Subcutaneous adipose tissue (tissue), 4 donors: Measurements from ENCODE around the gene FGD1. TPM values are rescaled to one million over a fixed set of nuclear protein-coding genes. Genes with fewer than 3 reads are reported as not detected.

Experiments
- total RNA-seq, 4 donors: library from RNA; depleted of rRNA; stranded (reverse); fragments of >200 nt; gene quantifications; one replicate each; pipeline ENCODE4 v1.1.0, GENCODE V29; 2016
- TF ChIP-seq, protein P1 (sequence below): fragments of 450-650 bp; IDR thresholded peaks from one replicate; pipeline ENCODE4 v1.5.1; 2016; ENCODE audit warnings: low read depth, mild to moderate bottlenecking, control low read depth, antibody characterized with exemption, moderate library complexity

FGD1 gene
- total RNA-seq, 4 donors from 2014 or later, result 1.9 to 3.0 (median 2.4) TPM

DNA sequence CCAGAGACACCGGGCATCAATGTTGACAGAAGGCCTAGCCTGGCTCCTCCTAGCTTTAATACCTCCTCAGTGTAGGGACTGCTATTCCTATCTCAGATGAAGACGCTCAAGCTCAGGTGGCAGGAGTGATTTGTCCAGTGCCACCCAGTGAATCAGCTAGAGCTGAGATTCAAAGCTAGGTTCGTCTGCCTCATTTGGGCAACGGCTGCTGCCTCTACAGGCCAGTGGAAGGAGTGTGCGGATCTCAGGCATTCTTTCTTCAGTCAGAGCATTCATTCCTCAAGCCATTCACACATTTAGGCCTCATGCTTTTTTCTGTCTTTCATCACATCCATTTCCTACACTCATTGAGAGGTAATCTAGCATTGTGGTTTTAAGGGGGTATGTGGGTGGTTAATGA, 48.6 kb downstream of the FGD1 start:
- TF ChIP-seq, protein P1, sequence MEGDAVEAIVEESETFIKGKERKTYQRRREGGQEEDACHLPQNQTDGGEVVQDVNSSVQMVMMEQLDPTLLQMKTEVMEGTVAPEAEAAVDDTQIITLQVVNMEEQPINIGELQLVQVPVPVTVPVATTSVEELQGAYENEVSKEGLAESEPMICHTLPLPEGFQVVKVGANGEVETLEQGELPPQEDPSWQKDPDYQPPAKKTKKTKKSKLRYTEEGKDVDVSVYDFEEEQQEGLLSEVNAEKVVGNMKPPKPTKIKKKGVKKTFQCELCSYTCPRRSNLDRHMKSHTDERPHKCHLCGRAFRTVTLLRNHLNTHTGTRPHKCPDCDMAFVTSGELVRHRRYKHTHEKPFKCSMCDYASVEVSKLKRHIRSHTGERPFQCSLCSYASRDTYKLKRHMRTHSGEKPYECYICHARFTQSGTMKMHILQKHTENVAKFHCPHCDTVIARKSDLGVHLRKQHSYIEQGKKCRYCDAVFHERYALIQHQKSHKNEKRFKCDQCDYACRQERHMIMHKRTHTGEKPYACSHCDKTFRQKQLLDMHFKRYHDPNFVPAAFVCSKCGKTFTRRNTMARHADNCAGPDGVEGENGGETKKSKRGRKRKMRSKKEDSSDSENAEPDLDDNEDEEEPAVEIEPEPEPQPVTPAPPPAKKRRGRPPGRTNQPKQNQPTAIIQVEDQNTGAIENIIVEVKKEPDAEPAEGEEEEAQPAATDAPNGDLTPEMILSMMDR, result no peak

GRCh38 chrX:54446084-54446483, 50.0 kb downstream of the FGD1 start:
- TF ChIP-seq, protein P1, result no peak

DNA sequence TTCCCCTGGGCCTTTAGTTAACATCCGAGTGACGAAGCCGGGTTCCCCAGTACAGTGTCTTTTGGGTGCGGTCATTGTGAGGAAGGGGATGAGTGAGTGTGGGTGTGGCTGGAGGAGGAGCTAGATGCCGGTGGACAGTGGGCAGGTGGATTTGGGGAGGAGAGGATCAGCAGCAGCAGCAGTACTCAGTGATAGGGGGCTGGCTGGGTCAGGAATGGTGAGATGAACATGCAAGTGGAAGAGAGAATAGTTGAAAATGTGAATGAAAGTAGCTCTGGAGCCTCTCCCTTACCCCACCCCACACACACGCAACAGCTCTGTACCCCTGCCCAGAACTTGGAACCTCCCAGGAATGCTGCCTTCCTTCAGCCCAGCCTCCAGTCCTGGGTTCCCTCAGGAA, 51.3 kb downstream of the FGD1 start:
- TF ChIP-seq, protein P1, result no peak

DNA sequence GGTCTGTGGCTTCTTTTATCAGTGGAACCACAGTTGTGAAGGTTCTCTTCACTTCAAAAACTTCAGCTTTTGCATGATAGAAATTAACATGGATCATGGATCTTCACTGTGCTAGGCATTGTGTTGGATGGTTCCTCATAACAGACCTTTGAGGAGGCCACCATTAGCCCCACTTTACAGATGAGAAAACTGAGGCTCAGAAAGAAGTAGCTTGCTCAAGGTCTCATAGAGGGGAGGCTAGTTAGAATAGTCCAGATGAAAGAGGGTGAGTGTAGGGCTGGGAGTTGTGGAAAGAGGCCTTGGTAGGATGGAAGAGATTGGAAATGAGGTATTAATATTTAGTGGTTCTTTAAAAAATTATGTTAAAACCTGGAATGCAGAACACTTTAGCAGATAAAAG, 53.2 kb downstream of the FGD1 start:
- TF ChIP-seq, protein P1, result no peak

DNA sequence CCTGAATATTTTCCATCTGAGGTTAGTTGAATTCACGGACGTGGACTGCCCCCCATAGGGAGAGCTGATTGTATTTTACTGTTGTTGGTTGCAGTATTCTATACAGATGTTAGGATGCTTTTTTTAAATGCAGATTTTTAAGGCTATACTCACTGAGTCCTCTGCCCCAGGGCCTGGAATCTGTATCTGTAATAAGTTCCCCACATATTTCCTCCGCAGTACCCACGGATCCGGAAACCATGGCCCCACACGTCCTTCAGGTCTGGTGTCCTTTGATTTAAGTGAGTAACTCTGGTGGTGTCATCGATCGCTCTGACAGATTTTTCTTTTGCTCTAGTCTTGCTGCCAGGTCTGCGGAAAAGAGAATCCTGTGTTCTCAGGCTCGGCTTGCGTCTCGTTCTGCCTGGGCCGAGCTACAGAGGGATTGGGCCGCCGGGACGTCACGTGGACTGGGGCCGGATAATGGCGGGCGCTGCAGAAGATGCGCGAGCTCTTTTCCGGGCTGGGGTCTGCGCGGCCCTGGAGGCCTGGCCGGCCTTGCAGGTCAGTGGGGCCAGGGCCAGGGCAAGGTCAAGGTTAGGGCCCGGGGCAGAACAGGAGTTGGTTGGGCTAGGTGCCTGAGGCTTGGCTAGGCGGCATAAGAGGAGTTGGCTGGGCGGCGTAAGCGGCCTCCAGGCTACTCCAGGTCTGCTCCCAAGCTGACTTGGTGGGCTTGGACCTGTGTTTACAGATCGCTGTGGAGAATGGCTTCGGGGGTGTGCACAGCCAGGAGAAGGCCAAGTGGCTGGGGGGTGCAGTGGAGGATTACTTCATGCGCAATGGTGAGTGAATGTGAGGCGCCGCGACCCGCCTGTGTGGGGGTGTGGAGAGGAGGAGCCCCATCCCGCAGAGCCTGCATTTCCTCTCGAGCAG, 55.8 kb downstream of the FGD1 start, which contains the start of gene TSR2:
Gene TSR2, plus strand, starts transcription at position 445 of the 912 bp plus-strand sequence. Its CDS starts 18 bp downstream, at position 463.
- TF ChIP-seq, protein P1, result no peak

DNA sequence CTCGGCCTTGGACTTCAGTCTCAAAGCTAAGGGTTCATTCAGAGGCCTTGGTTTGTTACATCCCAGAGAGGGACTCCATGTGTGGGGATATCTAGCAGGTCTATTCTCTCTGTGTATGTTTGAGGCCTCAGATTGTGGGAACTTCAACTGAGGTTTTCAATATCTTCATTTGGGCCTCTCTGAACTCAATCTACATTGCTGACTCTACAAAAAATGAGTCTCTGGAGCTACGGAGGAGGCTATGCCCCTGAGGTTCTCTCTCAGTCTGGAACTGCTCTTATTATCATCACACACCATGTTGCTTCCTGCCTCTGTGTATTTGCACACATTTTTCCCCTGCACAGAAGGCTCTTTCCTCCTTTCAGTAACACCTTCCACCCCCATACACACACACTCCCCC, 60.9 kb downstream of the FGD1 start:
- TF ChIP-seq, protein P1, result no peak

DNA sequence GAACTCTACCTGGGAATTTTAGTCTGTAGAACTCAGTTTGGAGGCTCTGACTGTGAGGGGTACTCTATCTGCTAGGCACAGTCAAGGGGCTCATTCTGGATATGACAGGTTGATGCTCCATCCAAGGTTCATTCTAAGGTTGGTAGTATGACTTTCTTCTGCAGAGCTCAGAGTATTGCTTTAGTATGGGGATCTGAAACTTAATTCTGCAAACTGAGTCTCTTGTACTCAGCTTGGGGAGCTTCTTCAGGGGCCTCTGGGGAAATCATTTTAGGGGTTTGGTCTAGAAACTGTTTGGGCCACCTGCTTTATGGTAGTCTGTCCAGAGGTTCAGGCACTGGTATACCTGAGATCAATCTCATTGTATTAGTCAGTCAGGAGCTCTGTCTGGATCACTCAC, 65.5 kb downstream of the FGD1 start:
- TF ChIP-seq, protein P1, result no peak
